Kidney epithelial cell (primary cell): Measurements from ENCODE around the gene OXGR1. TPM values are rescaled to one million over a fixed set of nuclear protein-coding genes. Genes with fewer than 3 reads are reported as not detected.

Experiments used
- DNase-seq: peaks from one replicate; pipeline ENCODE4 v3.0.0-alpha.2; 2010; ENCODE audit warnings: low read depth
- H3K27me3 ChIP-seq: 2 replicates; pipeline ENCODE4 v1.6.0; 2011; ENCODE audit warnings: low read length; ENCODE audit not compliant: control insufficient read depth, insufficient read depth
- H3K36me3 ChIP-seq: 2 replicates; pipeline ENCODE4 v1.5.1; 2011; ENCODE audit warnings: low read length; ENCODE audit not compliant: control insufficient read depth, insufficient read depth
- H3K4me3 ChIP-seq: 2 replicates; pipeline ENCODE4 v1.5.1; 2011; ENCODE audit warnings: low read depth, mild to moderate bottlenecking, control low read depth, low read length
- total RNA-seq: library from RNA; depleted of rRNA; stranded (reverse); fragments of >200 nt; gene quantifications from 2 replicates; pipeline ENCODE4 v1.2.3, GENCODE V29; 2015
- TF ChIP-seq, protein P1 (sequence below): IDR thresholded peaks from 2 replicates; pipeline ENCODE4 v1.5.1; 2011; ENCODE audit warnings: mild to moderate bottlenecking, moderate library complexity, low read length, control low read depth, inconsistent platforms; ENCODE audit not compliant: insufficient read depth, poor library complexity, severe bottlenecking

Gene OXGR1
- total RNA-seq, 1 donor from 2014 or later = not detected

DNA sequence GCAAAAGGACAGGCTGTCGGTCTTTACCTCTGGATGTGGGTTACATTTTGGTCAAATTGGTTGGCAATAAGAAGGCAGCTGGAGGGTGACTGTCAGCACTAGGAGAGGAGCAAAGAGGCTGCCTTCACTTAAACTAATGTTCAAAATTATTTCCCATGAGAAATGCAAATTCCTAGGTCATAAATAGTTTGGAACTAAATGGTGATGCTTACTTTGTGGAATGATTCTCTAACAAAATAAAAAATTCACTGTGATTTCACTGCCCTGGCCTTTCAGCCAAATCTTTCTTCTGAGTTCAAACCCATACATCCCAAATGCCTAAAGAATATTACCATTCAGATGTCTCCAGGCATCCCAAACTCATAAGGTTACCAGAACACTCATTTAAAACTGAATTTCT lies 25.0 kb upstream of the OXGR1 start:
- Histone ChIP-seq H3K27me3 (no peaks in the 10 kb centered on the region), H3K4me3 (no peak overlapping the region), H3K36me3 (no peaks in the 10 kb centered on the region)
- DNase-seq = no peak
- TF ChIP-seq, protein P1, sequence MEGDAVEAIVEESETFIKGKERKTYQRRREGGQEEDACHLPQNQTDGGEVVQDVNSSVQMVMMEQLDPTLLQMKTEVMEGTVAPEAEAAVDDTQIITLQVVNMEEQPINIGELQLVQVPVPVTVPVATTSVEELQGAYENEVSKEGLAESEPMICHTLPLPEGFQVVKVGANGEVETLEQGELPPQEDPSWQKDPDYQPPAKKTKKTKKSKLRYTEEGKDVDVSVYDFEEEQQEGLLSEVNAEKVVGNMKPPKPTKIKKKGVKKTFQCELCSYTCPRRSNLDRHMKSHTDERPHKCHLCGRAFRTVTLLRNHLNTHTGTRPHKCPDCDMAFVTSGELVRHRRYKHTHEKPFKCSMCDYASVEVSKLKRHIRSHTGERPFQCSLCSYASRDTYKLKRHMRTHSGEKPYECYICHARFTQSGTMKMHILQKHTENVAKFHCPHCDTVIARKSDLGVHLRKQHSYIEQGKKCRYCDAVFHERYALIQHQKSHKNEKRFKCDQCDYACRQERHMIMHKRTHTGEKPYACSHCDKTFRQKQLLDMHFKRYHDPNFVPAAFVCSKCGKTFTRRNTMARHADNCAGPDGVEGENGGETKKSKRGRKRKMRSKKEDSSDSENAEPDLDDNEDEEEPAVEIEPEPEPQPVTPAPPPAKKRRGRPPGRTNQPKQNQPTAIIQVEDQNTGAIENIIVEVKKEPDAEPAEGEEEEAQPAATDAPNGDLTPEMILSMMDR = no peak

DNA sequence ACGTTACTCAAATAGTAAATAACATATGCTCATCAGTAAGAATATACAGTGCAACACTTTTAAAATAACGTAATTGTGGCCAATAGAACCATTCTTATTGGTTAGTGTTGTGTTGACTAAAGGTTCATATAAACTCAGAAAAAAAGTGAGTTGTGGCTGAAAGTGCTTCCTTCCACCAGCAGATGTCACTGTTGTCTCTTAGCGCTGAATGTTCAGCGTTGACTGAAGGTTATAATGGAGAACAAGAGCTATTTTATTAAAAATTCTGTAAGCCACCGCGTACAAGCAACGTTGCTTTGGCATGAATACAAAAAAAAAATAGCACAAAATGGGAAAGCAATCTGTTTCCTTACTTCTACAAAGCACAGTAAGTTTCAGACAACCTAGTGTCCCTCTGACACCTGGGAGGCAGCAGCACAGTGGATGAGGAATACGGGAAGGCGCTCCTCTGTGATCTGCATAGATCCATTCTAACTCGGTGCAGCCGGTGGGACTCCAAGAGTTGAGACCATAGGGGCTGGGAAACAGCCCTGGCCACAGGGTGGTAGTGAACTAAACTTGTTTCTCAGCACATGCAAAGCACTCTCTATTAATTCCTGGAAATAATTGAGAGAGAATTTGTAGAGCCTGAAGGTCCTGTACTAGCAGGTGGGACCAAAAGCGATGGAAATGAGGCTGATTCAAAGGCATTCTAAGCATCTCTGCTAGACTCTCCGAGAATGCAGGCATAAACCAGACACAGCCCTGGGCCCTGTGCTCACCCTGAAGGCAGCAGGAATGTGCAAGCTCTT lies 23.9 kb upstream of the OXGR1 start:
- TF ChIP-seq, protein P1 = peak; percentile 85
- H3K36me3 ChIP-seq = no peaks in the 10 kb centered on the region
- no peaks in the 10 kb centered on the region for H3K27me3 ChIP-seq
- peak overlapping the region; percentile 17 for H3K4me3 ChIP-seq
- DNase-seq = no peak

DNA sequence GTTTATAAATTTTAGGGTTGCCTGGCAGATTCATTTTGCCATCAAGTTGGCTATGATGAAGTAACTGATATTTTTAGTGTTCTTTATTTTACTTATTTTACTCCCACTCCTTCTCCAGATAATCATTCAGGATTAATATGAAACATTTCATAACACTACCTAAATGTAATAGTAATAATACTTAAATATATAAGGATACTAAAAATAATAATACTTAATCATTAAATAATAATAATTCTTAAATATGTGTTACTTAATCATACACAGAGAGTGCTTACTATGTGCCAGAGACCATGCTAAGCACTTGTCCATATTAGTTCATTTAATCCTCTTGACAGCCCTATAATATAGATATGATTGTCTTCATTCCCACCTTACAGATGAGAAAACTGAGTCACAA lies 23.0 kb upstream of the OXGR1 start:
- H3K36me3 ChIP-seq = no peaks in the 10 kb centered on the region
- H3K27me3 ChIP-seq = no peaks in the 10 kb centered on the region
- DNase-seq = no peak
- H3K4me3 ChIP-seq = no peak overlapping the region
- TF ChIP-seq, protein P1 = no peak

DNA sequence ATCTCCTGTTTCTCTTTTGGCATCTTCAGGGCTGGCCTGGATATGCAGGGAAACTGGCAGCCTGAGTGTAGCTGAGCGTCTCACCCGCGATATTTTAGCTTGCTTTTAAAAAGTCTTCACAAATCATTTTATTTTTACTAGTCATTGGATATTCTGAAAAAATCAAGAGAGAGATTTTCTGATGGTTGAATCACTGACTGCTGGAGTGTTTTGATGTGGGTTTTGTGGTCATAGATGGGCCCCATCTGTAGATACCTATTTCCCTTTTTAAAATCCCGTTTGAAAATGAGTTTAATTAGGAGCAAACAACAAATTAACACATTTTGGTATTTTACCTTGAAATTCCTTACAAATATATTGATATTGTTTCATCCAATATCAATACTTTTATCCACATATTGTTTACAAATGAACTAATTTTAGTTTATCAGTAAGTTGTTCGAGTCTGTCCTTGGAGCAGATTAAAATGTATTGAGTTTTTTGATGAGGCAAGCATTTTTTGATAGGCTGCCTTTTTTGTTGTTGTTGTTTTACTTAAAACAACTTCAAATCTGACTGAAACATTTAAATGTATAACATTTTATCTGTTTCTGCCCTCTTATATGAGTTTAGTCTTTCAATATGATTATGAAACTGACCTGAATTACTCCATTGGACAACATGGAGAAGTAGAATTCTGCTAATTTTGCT lies 21.5 kb upstream of the OXGR1 start:
- no peak overlapping the region for H3K4me3 ChIP-seq
- no peaks in the 10 kb centered on the region for H3K27me3 ChIP-seq
- H3K36me3 ChIP-seq = no peaks in the 10 kb centered on the region
- TF ChIP-seq, protein P1 = no peak
- no peak for DNase-seq

DNA sequence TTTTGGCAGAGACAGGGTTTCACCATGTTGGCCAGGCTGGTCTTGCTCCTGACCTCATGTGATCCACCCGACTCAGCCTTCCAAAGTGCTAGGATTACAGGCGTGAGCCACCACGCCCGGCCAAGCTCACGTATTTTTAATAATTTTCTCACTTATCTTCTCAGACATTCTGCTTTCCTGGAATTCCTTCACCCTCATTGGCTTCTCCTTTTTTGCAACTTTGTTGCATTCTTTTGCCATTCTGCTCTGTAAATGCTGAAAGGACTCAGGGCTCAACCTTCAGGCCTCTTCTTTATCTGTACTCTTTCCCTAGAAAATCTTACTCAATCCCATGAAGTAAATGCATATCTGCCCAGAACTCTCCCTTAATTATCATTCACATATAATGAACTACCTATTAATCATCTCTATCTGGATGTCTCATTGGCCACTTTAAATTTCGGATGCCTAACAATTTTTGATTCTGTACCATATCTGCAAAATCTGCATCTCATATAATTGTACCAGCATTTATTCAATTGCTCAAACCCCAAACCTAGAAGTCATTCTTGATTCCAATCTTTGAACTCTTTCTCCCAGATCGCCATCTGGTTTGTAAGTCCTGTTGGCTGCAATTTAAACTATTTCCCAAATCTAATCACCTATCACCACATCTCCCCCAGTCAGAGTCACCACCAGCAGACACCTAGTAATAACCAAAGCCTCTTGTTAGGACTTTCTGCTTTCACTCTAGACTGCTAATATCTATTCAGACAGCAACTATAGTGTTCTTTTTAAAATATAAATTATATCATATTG lies 18.2 kb upstream of the OXGR1 start:
- Histone ChIP-seq H3K36me3 (no peaks in the 10 kb centered on the region), H3K27me3 (no peaks in the 10 kb centered on the region), H3K4me3 (no peak overlapping the region)
- no peak for DNase-seq
- TF ChIP-seq, protein P1 = no peak
